Muscle layer of colon (tissue), 2 donors: ENCODE data around the gene EME2.

Experiments used
- H3K27ac ChIP-seq: one replicate; pipeline ENCODE4 v1.7.0; 2013; ENCODE audit warnings: low read depth, mild to moderate bottlenecking, low read length, moderate library complexity
- H3K27me3 ChIP-seq, 2 donors: one replicate each; pipeline ENCODE4 v1.7.0; 2013; ENCODE audit warnings: low read length in 2 of 2, mild to moderate bottlenecking in 2 of 2; ENCODE audit not compliant: insufficient read depth in 2 of 2, control insufficient read depth in 1 of 2
- H3K36me3 ChIP-seq: one replicate; pipeline ENCODE4 v1.7.0; 2013; ENCODE audit warnings: mild to moderate bottlenecking, low read length; ENCODE audit not compliant: insufficient read depth
- H3K4me1 ChIP-seq: one replicate; pipeline ENCODE4 v1.7.0; 2013; ENCODE audit warnings: mild to moderate bottlenecking, low read length; ENCODE audit not compliant: insufficient read depth
- H3K4me3 ChIP-seq, 2 donors: one replicate each; pipeline ENCODE4 v1.7.0; 2013; ENCODE audit warnings: low read length in 2 of 2, low read depth in 1 of 2, mild to moderate bottlenecking in 1 of 2, moderate library complexity in 1 of 2
- H3K9ac ChIP-seq: one replicate; pipeline ENCODE4 v1.7.0; 2013; ENCODE audit warnings: low read length
- H3K9me3 ChIP-seq: one replicate; pipeline ENCODE4 v1.7.0; 2013; ENCODE audit warnings: mild to moderate bottlenecking, low read length
- donor health status: abdominal sarcoma.
- donor health status: Adenocarcinoma of cecum.

Gene EME2, protein sequence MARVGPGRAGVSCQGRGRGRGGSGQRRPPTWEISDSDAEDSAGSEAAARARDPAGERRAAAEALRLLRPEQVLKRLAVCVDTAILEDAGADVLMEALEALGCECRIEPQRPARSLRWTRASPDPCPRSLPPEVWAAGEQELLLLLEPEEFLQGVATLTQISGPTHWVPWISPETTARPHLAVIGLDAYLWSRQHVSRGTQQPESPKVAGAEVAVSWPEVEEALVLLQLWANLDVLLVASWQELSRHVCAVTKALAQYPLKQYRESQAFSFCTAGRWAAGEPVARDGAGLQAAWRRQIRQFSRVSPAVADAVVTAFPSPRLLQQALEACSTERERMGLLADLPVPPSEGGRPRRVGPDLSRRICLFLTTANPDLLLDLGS

DNA sequence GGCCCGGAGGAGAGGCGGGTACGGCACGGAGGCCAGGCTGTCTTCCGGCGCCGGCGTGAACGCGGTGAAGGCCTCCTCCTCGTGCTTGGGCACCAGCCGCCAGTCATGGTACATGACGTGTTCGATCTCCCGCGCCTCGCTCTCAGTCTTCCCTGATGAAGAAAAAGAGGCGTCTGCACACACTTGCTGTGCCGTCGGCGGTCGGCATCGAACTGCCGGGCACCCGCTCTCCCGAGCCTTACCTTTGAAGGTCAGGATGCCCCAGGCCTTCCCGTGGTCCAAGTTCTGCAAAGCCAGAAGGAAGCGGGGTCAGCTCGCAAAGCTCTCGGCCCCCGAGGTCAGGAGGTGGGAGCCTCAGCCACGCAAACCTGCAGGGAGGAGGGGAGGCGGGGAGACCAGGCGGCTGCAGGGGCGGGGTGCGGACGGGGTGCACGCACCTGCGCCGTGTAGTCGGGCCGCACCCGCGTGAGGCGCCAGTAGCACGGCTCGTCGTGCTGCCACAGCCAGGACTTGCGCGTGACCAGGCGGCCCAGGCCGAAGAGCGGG is at the start of gene EME2:
TSS of gene EME2 (plus strand) at position 449 of the 546 bp plus-strand sequence. CDS start 418 bp downstream, outside the sequence.
- no peaks in the 10 kb centered on the region for H3K9me3 ChIP-seq
- peak within 1 kb of the TSS; percentile 83 to 92 for H3K4me3 ChIP-seq
- peak within 1 kb of the TSS; percentile 75 for H3K27ac ChIP-seq
- no peaks in the 10 kb centered on the region for H3K27me3 ChIP-seq
- H3K36me3 ChIP-seq: peaks cover 26% of the 10 kb centered on the region
- peak within 1 kb of the TSS; percentile 57 for H3K9ac ChIP-seq
- H3K4me1 ChIP-seq: peaks cover 29% of the 10 kb centered on the region

DNA sequence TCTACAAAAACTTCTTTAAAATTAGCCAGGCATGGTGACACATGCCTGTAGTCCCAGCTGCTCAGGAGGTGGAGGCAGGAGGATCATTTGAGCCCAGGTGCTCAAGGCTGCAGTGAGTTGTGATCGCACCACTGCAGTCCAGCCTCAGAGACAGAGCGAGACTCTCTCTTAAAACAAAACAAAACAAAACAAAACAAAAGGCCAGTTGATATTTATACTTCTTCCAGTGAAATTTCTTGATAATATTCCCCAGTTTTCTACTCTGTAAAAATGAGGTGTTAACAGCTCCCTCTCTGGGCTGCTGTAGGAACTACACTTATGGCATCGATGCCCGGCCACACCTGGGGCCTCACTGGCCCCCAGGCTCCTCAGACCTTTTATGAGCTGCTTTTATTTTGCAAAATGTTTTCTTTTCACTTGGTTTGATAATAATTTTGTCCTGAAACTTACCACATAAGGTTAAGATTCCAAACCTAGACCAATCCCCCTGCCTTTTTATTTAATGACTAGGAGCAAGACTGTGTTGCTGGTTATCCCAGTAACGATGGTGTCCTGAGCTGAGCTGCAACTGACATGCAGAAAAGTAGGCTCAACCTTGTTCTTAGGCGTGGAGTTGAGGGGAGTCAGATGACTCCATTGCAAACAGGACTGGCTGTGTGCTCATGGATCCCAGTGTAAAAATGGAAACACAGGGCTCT is 49.0 kb upstream of the EME2 start:
- no peaks in the 10 kb centered on the region for H3K9me3 ChIP-seq
- H3K4me3 ChIP-seq: no peak overlapping the region
- no peak overlapping the region for H3K27ac ChIP-seq
- H3K9ac ChIP-seq: no peak overlapping the region
- peaks cover 24% of the 10 kb centered on the region for H3K4me1 ChIP-seq
- H3K27me3 ChIP-seq: no peaks in the 10 kb centered on the region
- H3K36me3 ChIP-seq: peaks cover 35% of the 10 kb centered on the region

DNA sequence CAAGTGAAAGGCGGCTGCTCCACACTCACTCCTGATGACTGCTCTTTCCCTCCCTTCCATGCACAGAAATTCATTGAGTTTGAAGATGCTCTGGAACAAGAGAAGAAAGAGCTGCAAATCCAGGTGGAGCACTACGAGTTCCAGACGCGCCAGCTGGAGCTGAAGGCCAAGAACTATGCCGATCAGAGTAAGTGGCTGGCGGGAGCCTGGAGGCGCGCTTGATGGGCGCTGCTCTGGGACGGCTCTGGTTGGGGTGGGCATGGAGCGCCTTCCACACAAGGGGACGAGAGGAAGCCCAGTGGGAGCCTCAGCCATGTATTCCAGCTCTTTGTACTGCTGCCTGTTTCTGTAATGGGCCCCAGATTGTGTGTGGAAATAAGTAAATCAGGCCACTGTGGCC is 48.1 kb upstream of the EME2 start:
- Histone ChIP-seq H3K9me3 (no peaks in the 10 kb centered on the region), H3K36me3 (peaks cover 44% of the 10 kb centered on the region), H3K27ac (no peak overlapping the region), H3K4me3 (no peak overlapping the region), H3K4me1 (peaks cover 20% of the 10 kb centered on the region), H3K9ac (no peak overlapping the region), H3K27me3 (no peaks in the 10 kb centered on the region)

DNA sequence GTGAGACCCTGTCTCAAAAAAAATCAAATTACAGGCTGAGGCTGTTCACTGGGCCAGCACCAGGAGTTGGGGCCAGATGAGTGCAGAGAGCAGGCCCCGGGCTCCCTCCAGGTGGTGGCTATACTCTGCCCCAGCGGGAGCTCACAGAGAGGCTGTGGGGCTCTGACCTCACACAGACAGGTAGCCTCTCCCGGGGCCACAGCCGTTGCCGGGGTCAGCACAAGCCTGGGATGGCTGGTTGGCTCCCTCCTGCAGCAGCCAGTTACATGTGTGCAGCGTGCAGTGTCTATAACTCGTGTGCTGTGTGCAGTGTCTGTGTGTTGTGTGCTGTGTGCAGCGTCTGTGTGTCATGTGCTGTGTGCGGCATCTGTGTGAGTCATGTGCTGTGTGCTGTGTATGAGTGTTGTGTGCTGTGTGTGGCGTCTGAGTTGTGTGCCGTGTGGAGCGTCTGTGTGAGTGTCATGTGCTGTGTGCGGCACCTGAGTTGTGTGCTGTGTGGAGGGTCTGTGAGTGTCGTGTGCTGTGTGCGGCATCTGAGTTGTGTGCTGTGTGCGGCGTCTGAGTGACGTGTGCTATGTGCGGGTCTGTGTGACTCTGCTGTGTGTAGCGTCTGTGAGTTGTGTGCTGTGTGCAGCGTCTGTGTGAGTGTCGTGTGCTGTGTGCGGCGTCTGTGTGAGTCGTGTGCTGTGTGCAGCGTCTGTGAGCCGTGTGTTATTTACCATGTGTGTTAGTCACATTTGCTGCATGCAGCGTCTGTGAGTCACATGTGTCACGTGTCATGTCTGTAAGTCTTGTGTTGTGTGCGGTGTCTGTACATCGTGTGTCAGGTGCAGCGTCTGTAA is 45.7 kb upstream of the EME2 start:
- H3K27ac ChIP-seq: no peak overlapping the region
- H3K4me1 ChIP-seq: peaks cover 11% of the 10 kb centered on the region
- no peaks in the 10 kb centered on the region for H3K27me3 ChIP-seq
- H3K9me3 ChIP-seq: no peaks in the 10 kb centered on the region
- H3K36me3 ChIP-seq: peaks cover 50% of the 10 kb centered on the region
- H3K4me3 ChIP-seq: no peak overlapping the region
- H3K9ac ChIP-seq: no peak overlapping the region

DNA sequence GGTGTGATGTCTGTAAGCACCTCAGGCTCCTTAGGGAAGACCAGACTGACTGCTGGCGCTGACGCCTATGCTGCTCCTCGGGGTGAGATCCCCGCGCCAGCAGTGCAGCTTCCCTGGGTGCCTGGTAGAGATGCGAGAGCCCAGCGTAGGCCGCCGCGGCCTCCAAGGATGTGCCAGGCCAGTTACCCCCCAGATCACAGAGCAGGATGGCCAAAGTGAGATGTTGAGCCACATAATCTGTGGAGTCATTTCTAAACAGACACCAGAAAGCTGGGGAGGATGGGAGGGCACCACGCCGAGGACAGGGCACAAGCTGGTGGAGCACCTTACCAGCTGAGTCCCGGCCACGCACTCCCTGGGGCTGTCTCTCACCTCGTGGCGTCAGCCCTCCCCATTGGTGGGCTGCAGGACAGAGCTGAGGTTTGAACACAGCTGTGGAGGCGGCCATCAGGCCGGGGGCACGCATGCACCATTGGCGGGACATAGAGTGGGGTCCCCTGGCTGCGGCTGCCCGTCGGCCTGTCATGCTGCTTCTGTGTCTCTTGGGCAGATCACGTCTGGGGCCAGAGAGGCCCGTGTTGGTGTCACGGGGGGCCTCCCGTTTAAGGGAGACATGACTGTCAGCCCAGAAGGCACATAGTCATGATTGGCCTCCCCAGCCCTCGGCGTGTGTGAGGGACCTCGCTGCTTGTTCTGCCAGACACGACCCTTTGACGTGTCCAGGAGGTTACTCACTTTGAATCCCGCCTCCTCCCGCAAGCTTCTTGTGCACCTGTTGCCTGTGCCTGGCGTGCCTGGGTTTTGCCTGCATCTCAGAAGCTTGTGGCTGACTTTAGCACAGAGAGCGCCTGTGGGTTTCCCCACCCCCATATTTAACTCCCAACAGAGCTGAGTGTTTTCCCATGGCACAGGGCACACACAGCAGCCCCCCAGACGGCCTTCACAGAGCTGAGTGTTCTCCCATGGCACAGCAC is 44.7 kb upstream of the EME2 start:
- no peaks in the 10 kb centered on the region for H3K27me3 ChIP-seq
- H3K4me1 ChIP-seq: peaks cover 5% of the 10 kb centered on the region
- no peak overlapping the region for H3K4me3 ChIP-seq
- H3K27ac ChIP-seq: no peak overlapping the region
- no peaks in the 10 kb centered on the region for H3K9me3 ChIP-seq
- no peak overlapping the region for H3K9ac ChIP-seq
- H3K36me3 ChIP-seq: peaks cover 60% of the 10 kb centered on the region

DNA sequence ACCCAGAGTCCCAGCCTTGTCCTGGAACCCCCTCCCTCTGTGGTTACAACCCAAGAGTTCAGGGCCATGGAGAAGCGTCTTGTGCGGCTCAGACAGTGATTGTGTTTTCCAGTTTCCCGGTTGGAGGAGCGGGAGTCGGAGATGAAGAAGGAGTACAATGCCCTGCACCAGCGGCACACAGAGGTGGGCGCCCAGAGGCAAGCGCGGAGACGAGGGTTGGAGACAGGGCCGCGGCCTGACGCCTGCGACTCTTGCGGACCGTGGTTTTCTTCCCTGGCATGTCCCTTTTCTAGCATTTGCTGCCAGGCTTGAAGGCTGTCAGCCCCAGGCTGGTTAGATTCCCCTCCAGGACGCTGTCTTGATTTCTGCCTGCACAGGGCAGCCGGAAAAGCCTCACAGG is 43.6 kb upstream of the EME2 start:
- Histone ChIP-seq H3K4me1 (no peaks in the 10 kb centered on the region), H3K4me3 (no peak overlapping the region), H3K36me3 (peaks cover 71% of the 10 kb centered on the region), H3K9ac (no peak overlapping the region), H3K27me3 (no peaks in the 10 kb centered on the region), H3K27ac (no peak overlapping the region), H3K9me3 (no peaks in the 10 kb centered on the region)

DNA sequence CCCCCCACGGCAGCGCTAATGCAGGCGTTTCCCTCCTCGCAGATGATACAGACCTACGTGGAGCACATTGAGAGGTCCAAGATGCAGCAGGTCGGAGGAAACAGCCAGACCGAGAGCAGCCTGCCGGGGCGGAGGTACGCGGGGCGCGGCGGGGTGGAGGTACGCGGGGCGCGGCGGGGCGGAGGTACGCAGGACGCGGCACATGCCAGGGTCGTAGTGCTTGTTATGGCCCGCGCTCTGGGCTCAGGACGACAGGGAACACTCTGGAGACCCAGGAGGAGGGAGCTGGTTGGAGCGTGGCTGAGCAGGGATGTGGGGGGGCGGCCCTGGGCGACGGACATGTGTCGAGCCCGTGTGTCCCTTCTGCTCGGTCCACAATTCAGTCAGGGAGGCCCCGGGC is 43.2 kb upstream of the EME2 start:
- Histone ChIP-seq H3K4me3 (no peak overlapping the region), H3K36me3 (peaks cover 72% of the 10 kb centered on the region), H3K4me1 (no peaks in the 10 kb centered on the region), H3K27me3 (no peaks in the 10 kb centered on the region), H3K9me3 (no peaks in the 10 kb centered on the region), H3K27ac (no peak overlapping the region), H3K9ac (no peak overlapping the region)

DNA sequence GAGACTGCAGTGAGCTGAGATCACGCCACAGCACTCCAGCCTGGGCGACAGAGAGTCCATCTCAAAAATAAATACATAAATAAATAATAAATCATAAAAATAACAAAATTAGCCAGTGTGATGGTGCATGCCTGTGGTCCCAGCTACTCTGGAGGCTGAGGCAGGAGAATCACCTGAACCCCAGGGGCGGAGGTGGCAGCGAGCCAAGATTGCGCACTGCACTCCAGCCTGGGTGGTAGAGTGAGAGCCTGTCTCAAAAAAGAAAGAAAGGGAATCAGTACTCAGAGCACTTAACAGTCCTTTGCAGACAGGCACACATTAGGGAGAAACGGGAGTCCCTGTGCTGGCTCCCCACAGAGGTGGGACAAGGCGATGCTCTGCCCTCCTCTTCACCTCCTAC is 41.5 kb upstream of the EME2 start:
- Histone ChIP-seq H3K4me3 (no peak overlapping the region), H3K4me1 (no peaks in the 10 kb centered on the region), H3K9me3 (no peaks in the 10 kb centered on the region), H3K27me3 (no peaks in the 10 kb centered on the region), H3K9ac (no peak overlapping the region), H3K36me3 (peaks cover 72% of the 10 kb centered on the region), H3K27ac (no peak overlapping the region)

DNA sequence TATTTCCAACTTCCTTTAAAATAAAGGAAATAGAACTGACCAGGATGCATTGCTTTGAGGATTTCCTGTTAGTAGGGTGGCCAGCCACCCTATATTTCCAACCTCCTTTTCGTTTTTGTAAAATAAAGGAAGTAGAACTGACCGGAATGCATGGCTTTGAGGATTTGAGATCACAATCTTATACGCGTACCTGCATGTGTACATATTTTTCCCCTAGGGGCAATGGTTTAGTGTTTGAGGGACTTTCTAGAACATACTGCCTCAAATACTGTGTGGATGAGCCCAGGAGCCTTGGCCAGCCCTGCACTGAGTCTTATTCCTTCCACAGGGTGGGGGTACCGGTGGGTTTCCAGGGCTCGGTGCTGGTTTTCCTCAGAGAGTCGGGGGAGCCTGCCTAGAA is 41.0 kb upstream of the EME2 start:
- Histone ChIP-seq H3K27ac (no peak overlapping the region), H3K27me3 (no peaks in the 10 kb centered on the region), H3K36me3 (peaks cover 66% of the 10 kb centered on the region), H3K9ac (no peak overlapping the region), H3K9me3 (no peaks in the 10 kb centered on the region), H3K4me1 (no peaks in the 10 kb centered on the region), H3K4me3 (no peak overlapping the region)

DNA sequence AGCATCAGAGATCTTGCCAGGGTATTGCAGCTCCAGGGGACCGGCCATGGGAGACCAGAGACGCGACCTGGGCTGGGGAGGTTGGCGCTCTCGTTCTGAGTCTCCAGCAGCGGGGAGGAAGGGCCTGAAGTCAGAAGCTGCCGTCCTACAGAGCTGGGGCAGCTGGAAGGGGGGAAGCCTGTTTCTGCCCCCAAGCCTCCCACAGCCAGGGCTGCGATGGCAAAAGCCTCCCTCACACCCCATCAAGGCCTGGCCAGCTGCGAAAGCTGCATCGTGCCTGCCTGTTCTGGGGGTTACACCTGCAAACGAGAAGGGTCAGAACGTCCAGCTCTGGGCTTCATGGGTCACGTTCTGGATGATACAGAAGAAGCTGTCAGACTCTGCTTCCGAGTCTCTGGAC is 40.5 kb upstream of the EME2 start:
- Histone ChIP-seq H3K4me1 (no peaks in the 10 kb centered on the region), H3K36me3 (peaks cover 62% of the 10 kb centered on the region), H3K4me3 (no peak overlapping the region), H3K27ac (no peak overlapping the region), H3K9me3 (no peaks in the 10 kb centered on the region), H3K27me3 (no peaks in the 10 kb centered on the region), H3K9ac (no peak overlapping the region)
